WTC11 (cell line): Measurements from ENCODE around the gene SERPINB13. TPM values are rescaled to one million over a fixed set of nuclear protein-coding genes. Genes with fewer than 3 reads are reported as not detected.

Source experiments
- ATAC-seq: fragments of 200-7000 bp; cut with Tn5 transposase; 2 replicates; pipeline ENCODE4 v1.10.0; 2021; ENCODE audit warnings: mild to moderate bottlenecking, moderate library complexity
- CTCF ChIA-PET: fragments of 300-600 bp; sonication (Branson Sonifier 250); formaldehyde crosslinking; loops from one replicate; lab custom pipeline; 2021; ENCODE audit warnings: antibody characterized with exemption; lab: Charles Lee
- POLR2A ChIA-PET: fragments of 350-600 bp; sonication (Branson Sonifier 250); formaldehyde crosslinking; loops from one replicate; lab custom pipeline; 2021; ENCODE audit warnings: antibody characterized with exemption; lab: Charles Lee
- DNase-seq: peaks from one replicate; pipeline ENCODE4 v3.0.0; 2021; ENCODE audit warnings: low spot score
- H3K27ac Mint-ChIP-seq: 2 replicates; pipeline ENCODE4 v1.8.0; 2021; ENCODE audit warnings: mixed read lengths
- H3K27me3 Mint-ChIP-seq: 2 replicates; pipeline ENCODE4 v1.8.0; 2021; ENCODE audit warnings: low read depth, mild to moderate bottlenecking, moderate library complexity, mixed read lengths
- H3K36me3 Mint-ChIP-seq: 2 replicates; pipeline ENCODE4 v1.8.0; 2021; ENCODE audit warnings: mixed read lengths
- H3K4me1 Mint-ChIP-seq: 2 replicates; pipeline ENCODE4 v1.8.0; 2022; ENCODE audit warnings: mixed read lengths
- H3K4me3 Mint-ChIP-seq: 2 replicates; pipeline ENCODE4 v1.8.0; 2021; ENCODE audit warnings: mild to moderate bottlenecking, moderate library complexity, mixed read lengths
- H3K9me3 Mint-ChIP-seq: 2 replicates; pipeline ENCODE4 v1.8.0; 2021; ENCODE audit warnings: mixed read lengths
- ATF1 ChIP-seq: sonication (generic); formaldehyde crosslinking; IDR thresholded peaks from 2 replicates; pipeline ENCODE4 v1.8.1; 2023; ENCODE audit warnings: mild to moderate bottlenecking, moderate library complexity, missing genetic modification reagents
- CBFB ChIP-seq: sonication (generic); formaldehyde crosslinking; IDR thresholded peaks from 2 replicates; pipeline ENCODE4 v1.8.1; 2022; ENCODE audit warnings: mild to moderate bottlenecking, low read depth, missing genetic modification reagents
- ELF4 ChIP-seq: sonication (generic); formaldehyde crosslinking; IDR thresholded peaks from 2 replicates; pipeline ENCODE4 v1.8.1; 2022; ENCODE audit warnings: low read depth, mild to moderate bottlenecking, moderate library complexity, missing genetic modification reagents
- FOXP1 ChIP-seq: sonication (generic); formaldehyde crosslinking; IDR thresholded peaks from 2 replicates; pipeline ENCODE4 v1.8.0; 2022; ENCODE audit warnings: missing genetic modification reagents, mild to moderate bottlenecking, moderate library complexity, borderline replicate concordance
- JAZF1 ChIP-seq: fragments of 250-450 bp; sonication (Bioruptor Pico); IDR thresholded peaks from 2 replicates; pipeline ENCODE4 v1.9.0; 2021; ENCODE audit warnings: moderate library complexity, mild to moderate bottlenecking, inconsistent platforms
- NFE2L1 ChIP-seq: sonication (generic); formaldehyde crosslinking; IDR thresholded peaks from 2 replicates; pipeline ENCODE4 v1.8.1; 2023; ENCODE audit warnings: missing genetic modification reagents
- OVOL2 ChIP-seq: fragments of 250-450 bp; sonication (Bioruptor Pico); IDR thresholded peaks from 2 replicates; pipeline ENCODE4 v1.9.0; 2021; ENCODE audit warnings: mild to moderate bottlenecking, borderline replicate concordance
- PRRX2 ChIP-seq: fragments of 250-450 bp; sonication (Bioruptor Pico); IDR thresholded peaks from 2 replicates; pipeline ENCODE4 v1.8.0; 2021; ENCODE audit warnings: mild to moderate bottlenecking
- SMAD3 ChIP-seq: sonication (generic); formaldehyde crosslinking; IDR thresholded peaks from 2 replicates; pipeline ENCODE4 v1.8.0; 2022; ENCODE audit warnings: missing genetic modification reagents, mild to moderate bottlenecking, borderline replicate concordance
- TCF7 ChIP-seq: sonication (generic); formaldehyde crosslinking; IDR thresholded peaks from 2 replicates; pipeline ENCODE4 v1.8.0; 2022; ENCODE audit warnings: mild to moderate bottlenecking, low read depth, missing genetic modification reagents, moderate library complexity
- TEAD1 ChIP-seq: sonication (generic); formaldehyde crosslinking; IDR thresholded peaks from 2 replicates; pipeline ENCODE4 v1.8.0; 2022; ENCODE audit warnings: mild to moderate bottlenecking, missing genetic modification reagents
- TEAD4 ChIP-seq: sonication (generic); formaldehyde crosslinking; IDR thresholded peaks from 2 replicates; pipeline ENCODE4 v1.8.0; 2022; ENCODE audit warnings: mild to moderate bottlenecking, missing genetic modification reagents
- ZNF138 ChIP-seq: sonication (generic); formaldehyde crosslinking; conservative IDR thresholded peaks from 2 replicates; pipeline ENCODE4 v1.8.1; 2022; ENCODE audit warnings: mild to moderate bottlenecking, moderate library complexity, missing genetic modification reagents
- ZNF219 ChIP-seq: sonication (generic); formaldehyde crosslinking; IDR thresholded peaks from 2 replicates; pipeline ENCODE4 v1.8.0; 2023; ENCODE audit warnings: missing genetic modification reagents, mild to moderate bottlenecking, borderline replicate concordance
- ZNF232 ChIP-seq: sonication (generic); formaldehyde crosslinking; IDR thresholded peaks from 2 replicates; pipeline ENCODE4 v1.8.0; 2022; ENCODE audit warnings: mild to moderate bottlenecking, missing genetic modification reagents
- total RNA-seq: library from RNA; stranded (reverse); gene quantifications from 3 replicates; pipeline ENCODE4 v1.2.3, GENCODE V29; 2021
- TF ChIP-seq, protein P1 (sequence below): sonication (generic); formaldehyde crosslinking; IDR thresholded peaks from 2 replicates; pipeline ENCODE4 v1.8.0; 2022; ENCODE audit warnings: mild to moderate bottlenecking, missing genetic modification reagents
- TF ChIP-seq, protein P2 (sequence below): sonication (generic); formaldehyde crosslinking; IDR thresholded peaks from 2 replicates; pipeline ENCODE4 v1.8.0; 2022; ENCODE audit warnings: mild to moderate bottlenecking, missing genetic modification reagents
- TF ChIP-seq, protein P3 (sequence below): sonication (generic); formaldehyde crosslinking; IDR thresholded peaks from 2 replicates; pipeline ENCODE4 v1.8.1; 2023; ENCODE audit warnings: mild to moderate bottlenecking, missing genetic modification reagents
- TF ChIP-seq, protein P4 (sequence below): sonication (generic); formaldehyde crosslinking; IDR thresholded peaks from 2 replicates; pipeline ENCODE4 v1.8.1; 2022; ENCODE audit warnings: mild to moderate bottlenecking, moderate library complexity, missing genetic modification reagents
- TF ChIP-seq, protein P5 (sequence below): sonication (generic); formaldehyde crosslinking; IDR thresholded peaks from 2 replicates; pipeline ENCODE4 v1.8.0; 2022; ENCODE audit warnings: missing genetic modification reagents

The SERPINB13 gene
- total RNA-seq, 1 experiment from 2014 or later, result not detected

DNA sequence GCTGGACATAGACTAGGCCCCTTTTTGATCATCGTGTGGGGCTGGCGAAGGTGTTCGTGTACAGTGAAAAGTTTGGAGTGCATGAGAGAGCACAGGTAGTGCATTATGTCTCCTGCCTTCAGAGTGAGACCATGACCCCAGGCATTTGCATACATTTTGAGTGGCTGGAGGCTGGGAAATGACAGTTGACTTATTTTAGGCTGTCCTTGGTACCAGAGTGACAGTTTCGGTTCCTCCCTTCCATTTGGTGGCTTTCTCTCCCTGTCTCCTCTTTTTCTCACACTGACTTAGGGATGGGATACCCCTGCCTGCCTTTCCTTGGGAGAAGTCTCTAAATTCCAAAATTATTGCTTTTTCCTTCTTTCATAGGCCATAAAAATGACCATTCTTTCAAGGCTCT, 24.9 kb upstream of the SERPINB13 start:
- Mint-ChIP-seq H3K36me3 (no peaks in the 10 kb centered on the region), H3K4me3 (no peak overlapping the region), H3K27me3 (no peaks in the 10 kb centered on the region; the same call in 1 of the 2 replicates), H3K4me1 (no peaks in the 10 kb centered on the region), H3K9me3 (0 out of 2 replicates have a peak, but pooled peaks cover 4% of the 10 kb centered on the region), H3K27ac (no peak overlapping the region)
- POLR2A ChIA-PET, result no interaction called here
- no peak for ATAC-seq
- TF ChIP-seq ZNF138 (CRISPR knock-in tag) (no peak), NFE2L1 (CRISPR knock-in tag) (no peak), SMAD3 (no peak), ZNF232 (CRISPR knock-in tag) (no peak), ELF4 (CRISPR knock-in tag) (no peak), ZNF219 (CRISPR knock-in tag) (no peak), OVOL2 (CRISPR knock-in tag) (no peak), CBFB (CRISPR knock-in tag) (no peak), TEAD1 (CRISPR knock-in tag) (no peak), TEAD4 (CRISPR knock-in tag) (no peak), ATF1 (no peak), FOXP1 (no peak), JAZF1 (CRISPR knock-in tag) (no peak), PRRX2 (no peak), TCF7 (no peak)
- TF ChIP-seq, protein P1, sequence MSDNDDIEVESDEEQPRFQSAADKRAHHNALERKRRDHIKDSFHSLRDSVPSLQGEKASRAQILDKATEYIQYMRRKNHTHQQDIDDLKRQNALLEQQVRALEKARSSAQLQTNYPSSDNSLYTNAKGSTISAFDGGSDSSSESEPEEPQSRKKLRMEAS (CRISPR knock-in tag), result no peak
- TF ChIP-seq, protein P2, sequence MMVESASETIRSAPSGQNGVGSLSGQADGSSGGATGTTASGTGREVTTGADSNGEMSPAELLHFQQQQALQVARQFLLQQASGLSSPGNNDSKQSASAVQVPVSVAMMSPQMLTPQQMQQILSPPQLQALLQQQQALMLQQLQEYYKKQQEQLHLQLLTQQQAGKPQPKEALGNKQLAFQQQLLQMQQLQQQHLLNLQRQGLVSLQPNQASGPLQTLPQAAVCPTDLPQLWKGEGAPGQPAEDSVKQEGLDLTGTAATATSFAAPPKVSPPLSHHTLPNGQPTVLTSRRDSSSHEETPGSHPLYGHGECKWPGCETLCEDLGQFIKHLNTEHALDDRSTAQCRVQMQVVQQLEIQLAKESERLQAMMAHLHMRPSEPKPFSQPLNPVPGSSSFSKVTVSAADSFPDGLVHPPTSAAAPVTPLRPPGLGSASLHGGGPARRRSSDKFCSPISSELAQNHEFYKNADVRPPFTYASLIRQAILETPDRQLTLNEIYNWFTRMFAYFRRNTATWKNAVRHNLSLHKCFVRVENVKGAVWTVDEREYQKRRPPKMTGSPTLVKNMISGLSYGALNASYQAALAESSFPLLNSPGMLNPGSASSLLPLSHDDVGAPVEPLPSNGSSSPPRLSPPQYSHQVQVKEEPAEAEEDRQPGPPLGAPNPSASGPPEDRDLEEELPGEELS (CRISPR knock-in tag), result no peak
- TF ChIP-seq, protein P3, sequence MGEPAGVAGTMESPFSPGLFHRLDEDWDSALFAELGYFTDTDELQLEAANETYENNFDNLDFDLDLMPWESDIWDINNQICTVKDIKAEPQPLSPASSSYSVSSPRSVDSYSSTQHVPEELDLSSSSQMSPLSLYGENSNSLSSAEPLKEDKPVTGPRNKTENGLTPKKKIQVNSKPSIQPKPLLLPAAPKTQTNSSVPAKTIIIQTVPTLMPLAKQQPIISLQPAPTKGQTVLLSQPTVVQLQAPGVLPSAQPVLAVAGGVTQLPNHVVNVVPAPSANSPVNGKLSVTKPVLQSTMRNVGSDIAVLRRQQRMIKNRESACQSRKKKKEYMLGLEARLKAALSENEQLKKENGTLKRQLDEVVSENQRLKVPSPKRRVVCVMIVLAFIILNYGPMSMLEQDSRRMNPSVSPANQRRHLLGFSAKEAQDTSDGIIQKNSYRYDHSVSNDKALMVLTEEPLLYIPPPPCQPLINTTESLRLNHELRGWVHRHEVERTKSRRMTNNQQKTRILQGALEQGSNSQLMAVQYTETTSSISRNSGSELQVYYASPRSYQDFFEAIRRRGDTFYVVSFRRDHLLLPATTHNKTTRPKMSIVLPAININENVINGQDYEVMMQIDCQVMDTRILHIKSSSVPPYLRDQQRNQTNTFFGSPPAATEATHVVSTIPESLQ (CRISPR knock-in tag), result no peak
- TF ChIP-seq, protein P4, sequence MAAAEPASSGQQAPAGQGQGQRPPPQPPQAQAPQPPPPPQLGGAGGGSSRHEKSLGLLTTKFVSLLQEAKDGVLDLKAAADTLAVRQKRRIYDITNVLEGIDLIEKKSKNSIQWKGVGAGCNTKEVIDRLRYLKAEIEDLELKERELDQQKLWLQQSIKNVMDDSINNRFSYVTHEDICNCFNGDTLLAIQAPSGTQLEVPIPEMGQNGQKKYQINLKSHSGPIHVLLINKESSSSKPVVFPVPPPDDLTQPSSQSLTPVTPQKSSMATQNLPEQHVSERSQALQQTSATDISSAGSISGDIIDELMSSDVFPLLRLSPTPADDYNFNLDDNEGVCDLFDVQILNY (CRISPR knock-in tag), result no peak
- TF ChIP-seq, protein P5, sequence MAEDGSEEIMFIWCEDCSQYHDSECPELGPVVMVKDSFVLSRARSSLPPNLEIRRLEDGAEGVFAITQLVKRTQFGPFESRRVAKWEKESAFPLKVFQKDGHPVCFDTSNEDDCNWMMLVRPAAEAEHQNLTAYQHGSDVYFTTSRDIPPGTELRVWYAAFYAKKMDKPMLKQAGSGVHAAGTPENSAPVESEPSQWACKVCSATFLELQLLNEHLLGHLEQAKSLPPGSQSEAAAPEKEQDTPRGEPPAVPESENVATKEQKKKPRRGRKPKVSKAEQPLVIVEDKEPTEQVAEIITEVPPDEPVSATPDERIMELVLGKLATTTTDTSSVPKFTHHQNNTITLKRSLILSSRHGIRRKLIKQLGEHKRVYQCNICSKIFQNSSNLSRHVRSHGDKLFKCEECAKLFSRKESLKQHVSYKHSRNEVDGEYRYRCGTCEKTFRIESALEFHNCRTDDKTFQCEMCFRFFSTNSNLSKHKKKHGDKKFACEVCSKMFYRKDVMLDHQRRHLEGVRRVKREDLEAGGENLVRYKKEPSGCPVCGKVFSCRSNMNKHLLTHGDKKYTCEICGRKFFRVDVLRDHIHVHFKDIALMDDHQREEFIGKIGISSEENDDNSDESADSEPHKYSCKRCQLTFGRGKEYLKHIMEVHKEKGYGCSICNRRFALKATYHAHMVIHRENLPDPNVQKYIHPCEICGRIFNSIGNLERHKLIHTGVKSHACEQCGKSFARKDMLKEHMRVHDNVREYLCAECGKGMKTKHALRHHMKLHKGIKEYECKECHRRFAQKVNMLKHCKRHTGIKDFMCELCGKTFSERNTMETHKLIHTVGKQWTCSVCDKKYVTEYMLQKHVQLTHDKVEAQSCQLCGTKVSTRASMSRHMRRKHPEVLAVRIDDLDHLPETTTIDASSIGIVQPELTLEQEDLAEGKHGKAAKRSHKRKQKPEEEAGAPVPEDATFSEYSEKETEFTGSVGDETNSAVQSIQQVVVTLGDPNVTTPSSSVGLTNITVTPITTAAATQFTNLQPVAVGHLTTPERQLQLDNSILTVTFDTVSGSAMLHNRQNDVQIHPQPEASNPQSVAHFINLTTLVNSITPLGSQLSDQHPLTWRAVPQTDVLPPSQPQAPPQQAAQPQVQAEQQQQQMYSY (CRISPR knock-in tag), result no peak
- DNase-seq, result no peak
- CTCF ChIA-PET, result interaction anchor here (1.3 kb wide), 1 partner anchor 51 kb away, joined by 6 read pairs; no protein-coding TSS in a partner anchor
